T-cell (primary cell): ENCODE results near the gene TSPAN12. TPM values are rescaled to one million over a fixed set of nuclear protein-coding genes. Genes with fewer than 3 reads are reported as not detected.
"Not testable (repeated sequence)": the region's sequence is repeated elsewhere in the genome, so short reads cannot be mapped to it uniquely, and the experiment has no call there.

Source experiments
- ATAC-seq, 4 experiments: fragments of 200-7000 bp in 3 of 4; fragments of 150-1000 bp in 1 of 4; cut with Tn5 transposase; replicated peaks in 1 of 4; 1 replicate in 3 of 4; 2 replicates in 1 of 4; pipeline ENCODE4 v1.10.0; 2021; ENCODE audit warnings: moderate library complexity in 3 of 4, mild to moderate bottlenecking in 2 of 4, moderate number of reproducible peaks in 1 of 4
- CTCF ChIA-PET, 2 donors: fragments of 300-600 bp; sonication (Branson Sonifier 250); formaldehyde crosslinking; loops; one replicate each; lab custom pipeline; 2022; ENCODE audit warnings: antibody characterized with exemption in 2 of 2; lab: Charles Lee
- POLR2A ChIA-PET, 2 donors: fragments of 300-600 bp; sonication (Branson Sonifier 250); formaldehyde crosslinking; loops; one replicate each; lab custom pipeline; 2022; ENCODE audit warnings: antibody characterized with exemption in 2 of 2; lab: Charles Lee
- DNase-seq, 35 experiments: peaks; one replicate each; pipeline versions ENCODE4 v3.0.0 to v3.0.0-alpha.2; 2013 to 2023
- H3K27ac ChIP-seq: one replicate; pipeline ENCODE4 v1.5.1; 2013; ENCODE audit warnings: low read length
- H3K27me3 ChIP-seq, 2 experiments: replicated peaks in 1 of 2; 1 replicate in 1 of 2; 2 replicates in 1 of 2; pipeline versions ENCODE4 v1.6.1 to v1.7.0; 2013; ENCODE audit warnings: low read length in 1 of 2, mixed read lengths in 1 of 2; ENCODE audit not compliant: control insufficient read depth in 2 of 2, insufficient read depth in 2 of 2; ENCODE audit errors: extremely low read depth in 1 of 2
- H3K36me3 ChIP-seq, 2 donors: 1 replicate in 1 of 2; 2 replicates in 1 of 2; pipeline versions ENCODE4 v1.6.1 to v1.7.0; 2013; ENCODE audit warnings: low read length in 1 of 2; ENCODE audit not compliant: control insufficient read depth in 2 of 2, insufficient read depth in 1 of 2; ENCODE audit errors: extremely low read depth in 1 of 2
- H3K4me1 ChIP-seq, 2 experiments: 1 replicate in 1 of 2; 2 replicates in 1 of 2; pipeline versions ENCODE4 v1.6.1 to v1.7.0; 2013; ENCODE audit warnings: low read length in 2 of 2, mixed read lengths in 1 of 2; ENCODE audit not compliant: insufficient read depth in 2 of 2, control insufficient read depth in 1 of 2; ENCODE audit errors: extremely low read depth in 1 of 2
- H3K4me3 ChIP-seq, 2 donors: 1 replicate in 1 of 2; 2 replicates in 1 of 2; pipeline versions ENCODE4 v1.5.1 to v1.7.0; 2013; ENCODE audit warnings: mild to moderate bottlenecking in 2 of 2, low read length in 1 of 2, moderate library complexity in 1 of 2; ENCODE audit not compliant: control insufficient read depth in 1 of 2; ENCODE audit errors: extremely low read depth in 1 of 2
- H3K9me3 ChIP-seq: 2 replicates; pipeline ENCODE4 v1.7.0; 2013
- H3K27ac Mint-ChIP-seq, 2 donors: one replicate each; pipeline ENCODE4 v1.8.0; 2020 to 2021; ENCODE audit warnings: mild to moderate bottlenecking in 2 of 2, mixed read lengths in 2 of 2
- H3K27me3 Mint-ChIP-seq, 2 donors: one replicate each; pipeline ENCODE4 v1.8.0; 2021 to 2022; ENCODE audit warnings: mixed read lengths in 2 of 2
- H3K36me3 Mint-ChIP-seq: one replicate; pipeline ENCODE4 v1.8.0; 2021; ENCODE audit warnings: mixed read lengths
- H3K4me1 Mint-ChIP-seq, 3 donors: one replicate each; pipeline ENCODE4 v1.8.0; 2020 to 2022; ENCODE audit warnings: mixed read lengths in 3 of 3, mild to moderate bottlenecking in 1 of 3
- H3K4me3 Mint-ChIP-seq, 3 donors: one replicate each; pipeline ENCODE4 v1.8.0; 2020 to 2022; ENCODE audit warnings: mild to moderate bottlenecking in 3 of 3, mixed read lengths in 3 of 3, moderate library complexity in 3 of 3
- H3K9me3 Mint-ChIP-seq, 3 donors: one replicate each; pipeline ENCODE4 v1.8.0; 2020 to 2022; ENCODE audit warnings: mixed read lengths in 3 of 3
- WGBS: methylation state at CpG from one replicate; pipeline ENCODE4 v1.1.5; 2013; ENCODE audit warnings: missing lambda C conversion rate; ENCODE audit not compliant: insufficient coverage; 5-methylcytosine and 5-hydroxymethylcytosine counted together
- total RNA-seq, 35 experiments: library from RNA in 6 of 35; stranded (reverse) in 6 of 35; fragments of 120-200 nt in 1 of 35; gene quantifications; one replicate each; pipeline versions ENCODE4 v1.2.1 to v1.2.4 and lab custom pipeline; 2013 to 2026

TSPAN12 gene
- total RNA-seq, 5 donors from 2014 or later (not counting 1 experiment from before 2014, with no cell fraction given), result 0.33 to 0.44 (median 0.41) TPM; not detected in 2

DNA sequence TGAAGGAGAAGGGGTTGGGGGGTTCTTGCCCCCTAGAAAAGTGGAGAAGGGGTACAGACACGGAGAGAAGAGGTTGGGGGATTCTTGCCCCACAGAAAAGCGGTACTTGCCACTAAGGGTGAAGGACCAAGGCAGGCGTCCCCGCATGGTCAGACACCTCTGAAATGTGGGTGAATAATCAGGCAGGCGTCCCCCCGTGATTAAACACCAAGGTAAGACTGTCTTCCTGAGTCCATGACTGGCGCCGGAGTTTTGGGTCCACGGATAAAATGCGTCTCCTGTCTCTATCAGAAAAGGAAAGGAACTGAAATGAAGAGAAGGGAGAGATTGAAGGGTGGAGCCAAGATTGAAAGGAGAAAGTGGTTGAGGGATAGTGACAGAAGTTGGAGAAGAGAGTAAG lies 76.0 kb downstream of the TSPAN12 start:
- 83% methylated on average over 8 of the region's 10 CpGs for WGBS
- H3K4me3 Mint-ChIP-seq, H3K9me3 Mint-ChIP-seq, DNase-seq, ATAC-seq, H3K36me3 ChIP-seq, POLR2A ChIA-PET, H3K4me1 Mint-ChIP-seq, H3K4me3 ChIP-seq, CTCF ChIA-PET, H3K36me3 Mint-ChIP-seq, H3K4me1 ChIP-seq, H3K27ac ChIP-seq, H3K9me3 ChIP-seq, H3K27me3 ChIP-seq, H3K27ac Mint-ChIP-seq, H3K27me3 Mint-ChIP-seq: not testable (repeated sequence)

- H3K36me3 ChIP-seq, result no peaks in the 10 kb centered on the region
- no peaks in the 10 kb centered on the region for H3K9me3 ChIP-seq
- 81% methylated on average over 5 of the region's 6 CpGs for WGBS
- ChIA-PET CTCF (no interaction called here), POLR2A (no interaction called here)
- ATAC-seq, result no peak
- Mint-ChIP-seq H3K4me3 (no peak overlapping the region), H3K27ac (no peak overlapping the region), H3K4me1 (no peaks in the 10 kb centered on the region), H3K36me3 (no peaks in the 10 kb centered on the region), H3K27me3 (peaks cover 0 to 7% of the 10 kb centered on the region in 2 donors), H3K9me3 (no peaks in the 10 kb centered on the region)
- H3K27ac ChIP-seq, result no peak overlapping the region
- no peaks in the 10 kb centered on the region for H3K4me1 ChIP-seq
- no peak for DNase-seq
- peaks cover 0 to 6% of the 10 kb centered on the region in 2 experiments for H3K27me3 ChIP-seq
- no peak overlapping the region for H3K4me3 ChIP-seq
These were observed 77.0 kb downstream of the TSPAN12 start for GRCh38 chr7:120780938-120781337.

- H3K4me1 Mint-ChIP-seq, H3K27me3 ChIP-seq, H3K36me3 ChIP-seq, H3K9me3 ChIP-seq, CTCF ChIA-PET, H3K9me3 Mint-ChIP-seq, H3K36me3 Mint-ChIP-seq, H3K27ac ChIP-seq, H3K4me3 ChIP-seq, H3K4me1 ChIP-seq, ATAC-seq, H3K27ac Mint-ChIP-seq, POLR2A ChIA-PET, H3K4me3 Mint-ChIP-seq, H3K27me3 Mint-ChIP-seq, DNase-seq: not testable (repeated sequence)
- WGBS, result 75% methylated on average over 5 of the region's 7 CpGs
These were observed 77.5 kb downstream of the TSPAN12 start for GRCh38 chr7:120780451-120780850.

- H3K4me3 ChIP-seq, H3K4me1 Mint-ChIP-seq, H3K9me3 Mint-ChIP-seq, H3K27me3 ChIP-seq, H3K4me1 ChIP-seq, H3K9me3 ChIP-seq, DNase-seq, H3K27ac ChIP-seq, H3K27ac Mint-ChIP-seq, H3K36me3 Mint-ChIP-seq, ATAC-seq, CTCF ChIA-PET, H3K36me3 ChIP-seq, H3K4me3 Mint-ChIP-seq, H3K27me3 Mint-ChIP-seq, POLR2A ChIA-PET: not testable (repeated sequence)
- 91% methylated on average over 1 of the region's 8 CpGs for WGBS
These were observed 78.9 kb downstream of the TSPAN12 start for GRCh38 chr7:120779078-120779477.

GRCh38 chr7:120775755-120776154 lies 82.2 kb downstream of the TSPAN12 start:
- H3K9me3 Mint-ChIP-seq, result no peaks in the 10 kb centered on the region
- no peaks in the 10 kb centered on the region for H3K4me1 Mint-ChIP-seq
- H3K9me3 ChIP-seq, result no peaks in the 10 kb centered on the region
- no peak overlapping the region for H3K4me3 ChIP-seq
- H3K36me3 ChIP-seq, result no peaks in the 10 kb centered on the region
- CTCF ChIA-PET, result interaction anchor here in 1 of 2 donors (0.9 kb wide), 1 partner anchor 43 kb away, joined by 7 read pairs; no protein-coding TSS in a partner anchor
- DNase-seq, result no peak
- H3K4me3 Mint-ChIP-seq, result no peak overlapping the region
- no peaks in the 10 kb centered on the region for H3K4me1 ChIP-seq
- H3K36me3 Mint-ChIP-seq, result no peaks in the 10 kb centered on the region
- no peak overlapping the region for H3K27ac ChIP-seq
- ATAC-seq, result no peak
- peaks cover 0 to 4% of the 10 kb centered on the region in 2 experiments for H3K27me3 ChIP-seq
- no peaks in the 10 kb centered on the region for H3K27me3 Mint-ChIP-seq
- no peak overlapping the region for H3K27ac Mint-ChIP-seq
- POLR2A ChIA-PET, result no interaction called here

- no peak overlapping the region for H3K4me3 ChIP-seq
- Mint-ChIP-seq H3K27me3 (no peaks in the 10 kb centered on the region), H3K9me3 (no peaks in the 10 kb centered on the region), H3K36me3 (no peaks in the 10 kb centered on the region), H3K27ac (no peak overlapping the region), H3K4me1 (no peaks in the 10 kb centered on the region), H3K4me3 (no peak overlapping the region)
- H3K27ac ChIP-seq, result no peak overlapping the region
- H3K9me3 ChIP-seq, result no peaks in the 10 kb centered on the region
- H3K4me1 ChIP-seq, result no peaks in the 10 kb centered on the region
- peaks cover 0 to 4% of the 10 kb centered on the region in 2 experiments for H3K27me3 ChIP-seq
- no peaks in the 10 kb centered on the region for H3K36me3 ChIP-seq
- ATAC-seq (no peak), DNase-seq (no peak)
- 57% methylated on average over 1 of the region's 3 CpGs for WGBS
- ChIA-PET CTCF (no interaction called here), POLR2A (no interaction called here)
These were observed 83.5 kb downstream of the TSPAN12 start for GRCh38 chr7:120774481-120774880.

DNA sequence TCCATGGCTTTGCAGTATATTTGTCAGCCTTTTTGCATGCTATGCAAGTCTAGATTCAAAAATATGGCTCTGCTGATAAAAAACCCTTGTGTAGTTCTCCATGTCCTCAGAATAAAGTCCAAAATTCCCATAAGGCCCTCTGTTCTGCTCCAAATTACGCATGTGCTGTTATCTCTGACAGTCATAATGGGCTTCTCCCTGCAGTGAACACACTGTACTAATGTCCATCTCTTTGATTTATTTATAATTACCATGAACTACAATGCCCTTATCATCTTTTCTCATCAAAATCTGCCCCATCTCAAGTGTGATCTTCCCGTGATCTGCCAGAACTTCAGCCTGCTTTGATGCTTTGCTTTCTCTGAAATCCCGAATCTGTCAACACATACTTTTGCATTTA lies 87.7 kb downstream of the TSPAN12 start:
- H3K27ac ChIP-seq, result no peak overlapping the region
- H3K4me3 Mint-ChIP-seq, result no peak overlapping the region
- H3K27ac Mint-ChIP-seq, result no peak overlapping the region
- no peak for DNase-seq
- H3K36me3 ChIP-seq, result no peaks in the 10 kb centered on the region
- no peak for ATAC-seq
- no peaks in the 10 kb centered on the region for H3K9me3 ChIP-seq
- POLR2A ChIA-PET, result no interaction called here
- no peaks in the 10 kb centered on the region for H3K9me3 Mint-ChIP-seq
- 100% methylated on average over 2 of the region's 3 CpGs for WGBS
- no peak overlapping the region for H3K4me3 ChIP-seq
- H3K27me3 ChIP-seq, result no peaks in the 10 kb centered on the region
- CTCF ChIA-PET, result no interaction called here
- no peaks in the 10 kb centered on the region for H3K4me1 Mint-ChIP-seq
- no peaks in the 10 kb centered on the region for H3K4me1 ChIP-seq
- H3K27me3 Mint-ChIP-seq, result no peaks in the 10 kb centered on the region
- no peaks in the 10 kb centered on the region for H3K36me3 Mint-ChIP-seq
